ENCODE data around the gene HTR1E. TPM values are rescaled to one million over a fixed set of nuclear protein-coding genes. Genes with fewer than 3 reads are reported as not detected.

HTR1E gene
- total and polyA plus RNA-seq, 2 of the 8 experiments (the other 6 are each of a cell fraction or from before 2014, with no cell fraction given): 0.09 TPM; not detected in 1

GRCh38 chr6:86937219-86938079, at the start of gene HTR1E (continued):
- 0 out of 2 replicates have a peak, but pooled peaks have one; percentile 9 for TF ChIP-seq TAF1 (IDR thresholded peaks at IDR 0.05; ENCODE audit: low read depth, low read length)
- TF ChIP-seq TEAD4 (IDR thresholded peaks at IDR 0.05; ENCODE audit: low read depth, low read length): no peak
- peak; percentile 92 for TF ChIP-seq KDM4A (IDR thresholded peaks at IDR 0.05; ENCODE audit: low read depth, low read length, severe bottlenecking)
- TF ChIP-seq BRCA1 (IDR thresholded peaks at IDR 0.05; ENCODE audit: low read depth, low read length): no peak
- no peak for TF ChIP-seq KDM5A (IDR thresholded peaks at IDR 0.05; ENCODE audit: low read length)
- TF ChIP-seq CTCF (IDR thresholded peaks at IDR 0.05; ENCODE audit: control extremely low read depth in 1 of 3, insufficient read depth in 1 of 3, low read depth in 1 of 3, low read length in 3 of 3): peak; percentile 74 to 95 (median 87)
- peak; percentile 62 for TF ChIP-seq E2F6 (IDR thresholded peaks at IDR 0.05)
- TF ChIP-seq HDAC6 (IDR thresholded peaks at IDR 0.05; ENCODE audit: low read depth, low read length): no peak
- TF ChIP-seq CEBPB (IDR thresholded peaks at IDR 0.05; ENCODE audit: low read depth, low read length): no peak
- peak; percentile 61; the same call in 1 of the 2 replicates for TF ChIP-seq MAX (IDR thresholded peaks at IDR 0.05)
- peak; percentile 78 for TF ChIP-seq SUZ12 (IDR thresholded peaks at IDR 0.05; ENCODE audit: low read length)
- peak; percentile 77 for TF ChIP-seq EZH2 (IDR thresholded peaks at IDR 0.05; ENCODE audit: low read depth, low read length, severe bottlenecking)
- no peak for TF ChIP-seq SIN3A (conservative IDR thresholded peaks at IDR 0.05 in 1 of 2, IDR thresholded peaks at IDR 0.05 in 1 of 2; ENCODE audit: low read depth in 1 of 2, low read length in 2 of 2)
- TF ChIP-seq YY1 (IDR thresholded peaks at IDR 0.05; ENCODE audit: low read depth, low read length): peak; percentile 61; the same call in 1 of the 2 replicates
- peak; percentile 93 to 95; a peak in 3 of 4 replicates for TF ChIP-seq RAD21 (IDR thresholded peaks at IDR 0.05 in 1 of 2, conservative IDR thresholded peaks at IDR 0.05 in 1 of 2; ENCODE audit: low read depth in 2 of 2, low read length in 2 of 2)
- no peak for TF ChIP-seq GTF2F1 (IDR thresholded peaks at IDR 0.05; ENCODE audit: borderline replicate concordance, low read depth, low read length)
- peak; percentile 6; the same call in 1 of the 2 replicates for TF ChIP-seq KDM1A (IDR thresholded peaks at IDR 0.05; ENCODE audit: borderline replicate concordance, low read length)
